Left ventricle myocardium inferior (tissue), 1 donor: ENCODE measurements around the gene CXCR2. TPM values are rescaled to one million over a fixed set of nuclear protein-coding genes. Genes with fewer than 3 reads are reported as not detected.

Experiments
- DNase-seq: peaks from one replicate; pipeline ENCODE4 v3.0.0-alpha.2; 2020
- H3K27ac ChIP-seq: fragments of 200-600 bp; replicated peaks from 2 replicates; pipeline ENCODE4 v1.8.0; 2021
- H3K27me3 ChIP-seq: fragments of 200-600 bp; 2 replicates; pipeline ENCODE4 v1.8.0; 2021; ENCODE audit warnings: low read depth
- H3K36me3 ChIP-seq: fragments of 200-600 bp; 2 replicates; pipeline ENCODE4 v1.8.0; 2021
- H3K4me1 ChIP-seq: fragments of 200-600 bp; 2 replicates; pipeline ENCODE4 v1.8.0; 2021
- H3K4me3 ChIP-seq: fragments of 200-600 bp; 2 replicates; pipeline ENCODE4 v1.8.0; 2021; ENCODE audit warnings: mild to moderate bottlenecking, moderate library complexity
- H3K9me3 ChIP-seq: fragments of 200-600 bp; replicated peaks from 2 replicates; pipeline ENCODE4 v1.8.0; 2021
- CTCF ChIP-seq: fragments of 200-600 bp; IDR thresholded peaks from 2 replicates; pipeline ENCODE4 v1.8.0; 2021; ENCODE audit warnings: antibody characterized with exemption, mild to moderate bottlenecking, borderline replicate concordance
- intact Hi-C: fragments of 100-400 bp; cut with micrococcal nuclease; formaldehyde crosslinking; loops from one replicate; pipeline ENCODE4 v1.11.0; 2022
- total RNA-seq: library from RNA; stranded (reverse); fragmentation: NEBNext Ultra II Directional; extraction: Animal tissue kit (Norgen Biotek cat#: 25700); gene quantifications from one replicate; pipeline ENCODE4 v1.2.1, GENCODE V29; 2021
- donor health status: DM: no; HTN: yes; CAD: no; lungs with severe emphysema.

Gene CXCR2
- total RNA-seq, 1 donor from 2014 or later = 0.96 TPM

- DNase-seq = no peak
- no peak for TF ChIP-seq CTCF
- intact Hi-C loops = no loop called here
- Histone ChIP-seq H3K9me3 (no peaks in the 10 kb centered on the region), H3K27ac (no peak overlapping the region), H3K27me3 (peaks cover 46% of the 10 kb centered on the region), H3K4me1 (no peaks in the 10 kb centered on the region), H3K36me3 (no peaks in the 10 kb centered on the region), H3K4me3 (no peak overlapping the region)
Measured at GRCh38 chr2:218149848-218150440, 24.1 kb downstream of the CXCR2 start.

GRCh38 chr2:218152172-218152571 is 26.3 kb downstream of the CXCR2 start:
- no peak for TF ChIP-seq CTCF
- no peak overlapping the region for H3K4me3 ChIP-seq
- H3K27me3 ChIP-seq = peaks cover 46% of the 10 kb centered on the region
- H3K27ac ChIP-seq = no peak overlapping the region
- no peaks in the 10 kb centered on the region for H3K36me3 ChIP-seq
- DNase-seq = no peak
- H3K4me1 ChIP-seq = no peaks in the 10 kb centered on the region
- intact Hi-C loops = no loop called here
- no peaks in the 10 kb centered on the region for H3K9me3 ChIP-seq

GRCh38 chr2:218152777-218153176 is 26.9 kb downstream of the CXCR2 start:
- no peak for TF ChIP-seq CTCF
- H3K27me3 ChIP-seq = peaks cover 47% of the 10 kb centered on the region
- H3K27ac ChIP-seq = no peak overlapping the region
- intact Hi-C loops = no loop called here
- no peaks in the 10 kb centered on the region for H3K9me3 ChIP-seq
- no peak overlapping the region for H3K4me3 ChIP-seq
- DNase-seq = no peak
- H3K4me1 ChIP-seq = no peaks in the 10 kb centered on the region
- no peaks in the 10 kb centered on the region for H3K36me3 ChIP-seq

GRCh38 chr2:218155953-218156479 is 30.2 kb downstream of the CXCR2 start:
- no peaks in the 10 kb centered on the region for H3K9me3 ChIP-seq
- peaks cover 27% of the 10 kb centered on the region for H3K27me3 ChIP-seq
- no peak overlapping the region for H3K27ac ChIP-seq
- DNase-seq = no peak
- H3K4me3 ChIP-seq = no peak overlapping the region
- intact Hi-C loops = no loop called here
- H3K36me3 ChIP-seq = no peaks in the 10 kb centered on the region
- no peaks in the 10 kb centered on the region for H3K4me1 ChIP-seq
- TF ChIP-seq CTCF = no peak

GRCh38 chr2:218161644-218162043 is 35.8 kb downstream of the CXCR2 start:
- no peaks in the 10 kb centered on the region for H3K4me1 ChIP-seq
- no peaks in the 10 kb centered on the region for H3K9me3 ChIP-seq
- no peak for TF ChIP-seq CTCF
- no peak overlapping the region for H3K4me3 ChIP-seq
- no peak overlapping the region for H3K27ac ChIP-seq
- intact Hi-C loops = no loop called here
- DNase-seq = no peak
- H3K27me3 ChIP-seq = peaks cover 43% of the 10 kb centered on the region
- H3K36me3 ChIP-seq = no peaks in the 10 kb centered on the region
